H9 (cell line): ENCODE measurements around the gene DIAPH3. TPM values are rescaled to one million over a fixed set of nuclear protein-coding genes. Genes with fewer than 3 reads are reported as not detected.

Source experiments
- DNase-seq: peaks from one replicate; pipeline ENCODE4 v3.0.0-alpha.2; 2017
- H2AFZ ChIP-seq: one replicate; pipeline ENCODE4 v1.6.1; 2013; ENCODE audit warnings: mild to moderate bottlenecking, low read length, control low read depth, moderate library complexity
- H2AK5ac ChIP-seq: 2 replicates; pipeline ENCODE4 v1.6.1; 2013; ENCODE audit warnings: low read length, control low read depth, mixed read lengths; ENCODE audit not compliant: insufficient read length
- H2BK120ac ChIP-seq: one replicate; pipeline ENCODE4 v1.6.1; 2013; ENCODE audit warnings: low read depth, mild to moderate bottlenecking, low read length, control low read depth, inconsistent platforms; ENCODE audit not compliant: poor library complexity, severe bottlenecking
- H2BK12ac ChIP-seq: 2 replicates; pipeline ENCODE4 v1.6.1; 2013; ENCODE audit warnings: low read length, control low read depth, mixed read lengths, low read depth; ENCODE audit not compliant: insufficient read length
- H2BK15ac ChIP-seq: 2 replicates; pipeline ENCODE4 v1.6.1; 2013; ENCODE audit warnings: low read depth, low read length, control low read depth
- H2BK20ac ChIP-seq: one replicate; pipeline ENCODE4 v1.6.1; 2013; ENCODE audit warnings: low read depth, mild to moderate bottlenecking, low read length, control low read depth, inconsistent platforms; ENCODE audit not compliant: poor library complexity, severe bottlenecking
- H2BK5ac ChIP-seq: 2 replicates; pipeline ENCODE4 v1.6.1; 2013; ENCODE audit warnings: low read length, control low read depth, mixed read lengths; ENCODE audit not compliant: insufficient read length
- H3K14ac ChIP-seq: 2 replicates; pipeline ENCODE4 v1.6.1; 2013; ENCODE audit warnings: low read length, control low read depth; ENCODE audit not compliant: insufficient read depth
- H3K18ac ChIP-seq: 2 replicates; pipeline ENCODE4 v1.6.1; 2013; ENCODE audit warnings: low read depth, mild to moderate bottlenecking, mixed read lengths, low read length, control low read depth; ENCODE audit not compliant: insufficient read length
- H3K23ac ChIP-seq: 2 replicates; pipeline ENCODE4 v1.6.1; 2013; ENCODE audit warnings: low read length, control low read depth, mixed read lengths, low read depth; ENCODE audit not compliant: insufficient read length
- H3K23me2 ChIP-seq: 2 replicates; pipeline ENCODE4 v1.6.1; 2013; ENCODE audit warnings: low read depth, mild to moderate bottlenecking, mixed read lengths, low read length, control low read depth; ENCODE audit not compliant: insufficient read length, poor library complexity, severe bottlenecking
- H3K27ac ChIP-seq: 2 replicates; pipeline ENCODE4 v1.5.1; 2013; ENCODE audit warnings: low read length, control low read depth, mixed read lengths, low read depth; ENCODE audit not compliant: insufficient read length
- H3K27me3 ChIP-seq: 2 replicates; pipeline ENCODE4 v1.6.1; 2013; ENCODE audit warnings: low read length, control low read depth, inconsistent platforms; ENCODE audit not compliant: insufficient read depth
- H3K4ac ChIP-seq: 2 replicates; pipeline ENCODE4 v1.6.1; 2013; ENCODE audit warnings: low read depth, mild to moderate bottlenecking, control low read depth, inconsistent platforms, low read length, moderate library complexity
- H3K4me1 ChIP-seq: 2 replicates; pipeline ENCODE4 v1.6.1; 2013; ENCODE audit warnings: low read length, control low read depth, inconsistent platforms; ENCODE audit not compliant: insufficient read depth
- H3K4me2 ChIP-seq: 2 replicates; pipeline ENCODE4 v1.6.1; 2013; ENCODE audit warnings: low read length, control low read depth, mixed read lengths; ENCODE audit not compliant: insufficient read length, insufficient read depth
- H3K56ac ChIP-seq: 2 replicates; pipeline ENCODE4 v1.6.1; 2013; ENCODE audit warnings: low read depth, mild to moderate bottlenecking, mixed read lengths, low read length, control low read depth; ENCODE audit not compliant: insufficient read length
- H3K79me1 ChIP-seq: 2 replicates; pipeline ENCODE4 v1.6.1; 2013; ENCODE audit warnings: low read depth, mild to moderate bottlenecking, moderate library complexity, low read length, control low read depth, inconsistent platforms; ENCODE audit not compliant: insufficient read depth, poor library complexity, severe bottlenecking
- H3K79me2 ChIP-seq: 2 replicates; pipeline ENCODE4 v1.6.1; 2013; ENCODE audit warnings: low read length, control low read depth, inconsistent platforms; ENCODE audit not compliant: insufficient read depth
- H3K9ac ChIP-seq: 2 replicates; pipeline ENCODE4 v1.6.1; 2013; ENCODE audit warnings: low read length, control low read depth, mixed read lengths; ENCODE audit not compliant: insufficient read length; ENCODE audit errors: extremely low read depth
- H3K9me3 ChIP-seq: one replicate; pipeline ENCODE4 v1.6.1; 2013; ENCODE audit warnings: low read depth, low read length, inconsistent platforms; ENCODE audit not compliant: control insufficient read depth
- H3T11ph ChIP-seq: one replicate; pipeline ENCODE4 v1.6.1; 2013; ENCODE audit warnings: mild to moderate bottlenecking, low read length, control low read depth, inconsistent platforms
- H4K20me1 ChIP-seq: one replicate; pipeline ENCODE4 v1.6.1; 2013; ENCODE audit not compliant: control insufficient read depth, insufficient read length, insufficient read depth
- H4K5ac ChIP-seq: 2 replicates; pipeline ENCODE4 v1.6.1; 2013; ENCODE audit warnings: low read depth, mild to moderate bottlenecking, mixed read lengths, low read length, control low read depth; ENCODE audit not compliant: insufficient read length
- H4K8ac ChIP-seq: replicated peaks from 2 replicates; pipeline ENCODE4 v1.6.1; 2013; ENCODE audit warnings: low read length, control low read depth, mixed read lengths, low read depth; ENCODE audit not compliant: insufficient read length
- H4K91ac ChIP-seq: 2 replicates; pipeline ENCODE4 v1.6.1; 2013; ENCODE audit warnings: low read depth, mild to moderate bottlenecking, moderate library complexity, mixed read lengths, low read length, control low read depth; ENCODE audit not compliant: insufficient read length
- H3K27ac Mint-ChIP-seq, 3 experiments: 2 replicates in 2 of 3; 3 replicates in 1 of 3; pipeline ENCODE4 v1.8.0; 2020 to 2021; ENCODE audit warnings: mixed read lengths in 3 of 3, mild to moderate bottlenecking in 1 of 3, moderate library complexity in 1 of 3
- H3K27me3 Mint-ChIP-seq: 2 replicates; pipeline ENCODE4 v1.8.0; 2021; ENCODE audit warnings: low read depth, mild to moderate bottlenecking, moderate library complexity, mixed read lengths
- H3K36me3 Mint-ChIP-seq, 3 experiments: 2 replicates in 2 of 3; 3 replicates in 1 of 3; pipeline ENCODE4 v1.8.0; 2020 to 2021; ENCODE audit warnings: low read depth in 3 of 3, mixed read lengths in 3 of 3; ENCODE audit not compliant: insufficient read depth in 1 of 3
- H3K4me1 Mint-ChIP-seq, 2 experiments: 2 replicates each; pipeline ENCODE4 v1.8.0; 2020; ENCODE audit warnings: mixed read lengths in 2 of 2
- H3K4me3 Mint-ChIP-seq, 2 experiments: 2 replicates in 1 of 2; 3 replicates in 1 of 2; pipeline ENCODE4 v1.8.0; 2020 to 2021; ENCODE audit warnings: mild to moderate bottlenecking in 2 of 2, mixed read lengths in 2 of 2, moderate library complexity in 1 of 2
- H3K9me3 Mint-ChIP-seq, 2 experiments: 2 replicates in 1 of 2; 3 replicates in 1 of 2; pipeline ENCODE4 v1.8.0; 2020; ENCODE audit warnings: mild to moderate bottlenecking in 2 of 2, mixed read lengths in 2 of 2, moderate library complexity in 1 of 2
- CTCF ChIP-seq: fragments of 200-600 bp; sonication (generic); conservative IDR thresholded peaks from 3 replicates; pipeline ENCODE4 v1.8.0; 2021; ENCODE audit warnings: antibody characterized with exemption, mild to moderate bottlenecking
- WGBS: extraction: QIAGEN DNeasy Blood & Tissue Kit; methylation state at CpG from one replicate; pipeline ENCODE4 v1.1.7; 2013; ENCODE audit warnings: missing lambda C conversion rate, low lambda C conversion rate, mixed read lengths; ENCODE audit not compliant: insufficient read length; ENCODE audit errors: extremely low coverage; 5-methylcytosine and 5-hydroxymethylcytosine counted together
- total RNA-seq: library from RNA; stranded (reverse); gene quantifications from 2 replicates; pipeline ENCODE4 v1.2.1, GENCODE V29; 2021

Gene DIAPH3
- total RNA-seq, 1 experiment from 2014 or later = 23.1 TPM

DNA sequence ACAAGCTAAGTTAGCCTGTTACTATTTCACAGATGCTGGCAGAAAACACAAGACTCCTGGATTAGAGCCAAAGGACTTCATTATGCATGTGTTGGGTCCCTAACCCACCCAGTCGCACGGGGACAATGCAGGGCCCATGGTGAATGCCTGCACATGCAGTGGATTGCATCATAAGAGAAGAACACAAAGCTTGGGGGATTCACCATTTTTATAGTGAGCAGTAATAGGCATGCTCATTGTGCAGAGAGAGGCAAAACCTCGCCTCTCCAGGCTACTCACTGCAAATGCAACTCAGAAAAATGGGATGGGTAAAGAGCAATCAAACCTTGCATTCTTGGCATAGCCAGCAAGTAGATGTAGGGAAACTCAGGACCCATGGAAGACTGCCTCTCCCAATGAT lies 115.8 kb downstream of the DIAPH3 start:
- Histone ChIP-seq H4K91ac (no peak overlapping the region), H2AK5ac (no peak overlapping the region), H3K4ac (no peak overlapping the region), H2BK5ac (no peak overlapping the region), H3K23ac (no peak overlapping the region), H3K14ac (no peak overlapping the region), H2BK12ac (no peak overlapping the region), H2BK15ac (no peak overlapping the region), H2BK120ac (no peak overlapping the region), H3K4me1 (no peaks in the 10 kb centered on the region), H3K9ac (no peak overlapping the region), H3K18ac (no peak overlapping the region), H2AFZ (no peak overlapping the region), H3K56ac (no peak overlapping the region), H3K27ac (no peak overlapping the region), H3K79me2 (no peaks in the 10 kb centered on the region), H3K9me3 (no peaks in the 10 kb centered on the region), H4K8ac (no peak overlapping the region), H4K5ac (no peak overlapping the region), H3T11ph (no peak overlapping the region), H3K4me2 (no peak overlapping the region), H2BK20ac (no peak overlapping the region), H4K20me1 (no peaks in the 10 kb centered on the region), H3K79me1 (no peaks in the 10 kb centered on the region), H3K27me3 (no peaks in the 10 kb centered on the region), H3K23me2 (no peaks in the 10 kb centered on the region)
- no peak overlapping the region for H3K27ac Mint-ChIP-seq
- H3K4me3 Mint-ChIP-seq = no peak overlapping the region
- no peak for DNase-seq
- peaks cover 9 to 18% (median 9%) of the 10 kb centered on the region in 3 experiments; a peak in 6 of 7 replicates for H3K36me3 Mint-ChIP-seq
- H3K9me3 Mint-ChIP-seq = peaks cover 0 to 3% of the 10 kb centered on the region in 2 experiments; a peak in 3 of 5 replicates
- peaks cover 10 to 16% of the 10 kb centered on the region in 2 experiments for H3K4me1 Mint-ChIP-seq
- no peak for TF ChIP-seq CTCF
- H3K27me3 Mint-ChIP-seq = 0 out of 2 replicates have a peak, but pooled peaks cover 2% of the 10 kb centered on the region
- no CpG with 5 or more reads among the region's 3 CpGs for WGBS
